SU-DHL-6 (cell line): ENCODE results near the gene SPG7.

Experiments used
- H2AFZ ChIP-seq: fragments of 200-600 bp; sonication (generic); 2 replicates; pipeline ENCODE4 v1.6.1; 2014; ENCODE audit warnings: low read depth, mild to moderate bottlenecking, moderate library complexity, mixed read lengths, antibody characterized with exemption, low read length; ENCODE audit not compliant: severe bottlenecking
- H3F3A ChIP-seq: fragments of 200-600 bp; shearing (Covaris generic); 2 replicates; pipeline ENCODE4 v1.6.0; 2016; ENCODE audit warnings: antibody characterized with exemption, mild to moderate bottlenecking; ENCODE audit not compliant: insufficient read depth
- H3K27ac ChIP-seq: fragments of 200-600 bp; sonication (generic); 2 replicates; pipeline ENCODE4 v1.5.1; 2016; ENCODE audit warnings: low read depth, mild to moderate bottlenecking, low read length, moderate library complexity, mixed read lengths
- H3K27me3 ChIP-seq: fragments of 200-600 bp; sonication (generic), shearing (Covaris generic); 2 replicates; pipeline ENCODE4 v1.6.0; 2014; ENCODE audit warnings: mild to moderate bottlenecking, low read length
- H3K36me3 ChIP-seq: fragments of 200-600 bp; sonication (generic); 2 replicates; pipeline ENCODE4 v1.6.1; 2014; ENCODE audit warnings: mild to moderate bottlenecking, low read length, mixed read lengths
- H3K4me2 ChIP-seq: fragments of 300-600, 200-600 bp; shearing (Covaris generic), sonication (generic); 2 replicates; pipeline ENCODE4 v1.6.0; 2014; ENCODE audit warnings: low read length, low read depth, mild to moderate bottlenecking; ENCODE audit not compliant: poor library complexity, severe bottlenecking
- H3K4me3 ChIP-seq: fragments of 200-600 bp; sonication (generic); 2 replicates; pipeline ENCODE4 v1.5.1; 2014; ENCODE audit warnings: antibody characterized with exemption, low read length, mild to moderate bottlenecking, mixed read lengths; ENCODE audit not compliant: insufficient read depth, poor library complexity, severe bottlenecking
- H3K79me2 ChIP-seq: fragments of 200-600 bp; sonication (generic); 2 replicates; pipeline ENCODE4 v1.6.1; 2014; ENCODE audit warnings: mild to moderate bottlenecking, low read length, moderate library complexity; ENCODE audit not compliant: insufficient read depth
- H3K9ac ChIP-seq: fragments of 200-600 bp; sonication (generic); 2 replicates; pipeline ENCODE4 v1.7.0; 2014; ENCODE audit warnings: mild to moderate bottlenecking, low read length
- H3K9me2 ChIP-seq: fragments of 200-600 bp; sonication (generic); replicated peaks from 2 replicates; pipeline ENCODE4 v1.6.1; 2014; ENCODE audit warnings: low read length; ENCODE audit not compliant: insufficient read depth
- H3K9me3 ChIP-seq: fragments of 200-600 bp; sonication (generic); 2 replicates; pipeline ENCODE4 v1.6.1; 2014; ENCODE audit warnings: low read length, mixed read lengths; ENCODE audit not compliant: insufficient read depth
- H4K20me1 ChIP-seq: fragments of 200-600 bp; sonication (generic); 2 replicates; pipeline ENCODE4 v1.6.1; 2014; ENCODE audit warnings: low read depth, mild to moderate bottlenecking, antibody characterized with exemption, low read length, moderate library complexity, mixed read lengths
- CTCF ChIP-seq: fragments of 200-600 bp; sonication (generic); IDR thresholded peaks from one replicate; pipeline ENCODE4 v1.5.1; 2017; ENCODE audit warnings: antibody characterized with exemption, mild to moderate bottlenecking, low read length, moderate library complexity; ENCODE audit not compliant: insufficient read depth, poor library complexity, severe bottlenecking
- EZH2phosphoT487 ChIP-seq: fragments of 200-600 bp; sonication (generic), shearing (Covaris generic); conservative IDR thresholded peaks from 2 replicates; pipeline ENCODE4 v1.6.1; 2018; ENCODE audit warnings: mild to moderate bottlenecking, antibody characterized with exemption, low read length, moderate library complexity, mixed read lengths

SPG7 gene

GRCh38 chr16:89547860-89548259 is 39.7 kb downstream of the SPG7 start:
- TF ChIP-seq CTCF (no peak), EZH2phosphoT487 (no peak)
- Histone ChIP-seq H3K4me3 (no peak overlapping the region), H3K9me2 (no peaks in the 10 kb centered on the region), H3K9me3 (no peaks in the 10 kb centered on the region), H3K27ac (no peak overlapping the region), H3K9ac (no peak overlapping the region), H3K4me2 (no peak overlapping the region), H3K36me3 (no peaks in the 10 kb centered on the region), H3F3A (no peaks in the 10 kb centered on the region), H3K79me2 (no peaks in the 10 kb centered on the region), H4K20me1 (no peaks in the 10 kb centered on the region), H2AFZ (no peak overlapping the region), H3K27me3 (no peaks in the 10 kb centered on the region)

- TF ChIP-seq CTCF = no peak
- TF ChIP-seq EZH2phosphoT487 = no peak
- Histone ChIP-seq H3K27ac (no peak overlapping the region), H4K20me1 (no peaks in the 10 kb centered on the region), H3K9me2 (no peaks in the 10 kb centered on the region), H3K9ac (no peak overlapping the region), H3K4me3 (no peak overlapping the region), H3K79me2 (no peaks in the 10 kb centered on the region), H3K4me2 (no peak overlapping the region), H3K36me3 (no peaks in the 10 kb centered on the region), H3K9me3 (no peaks in the 10 kb centered on the region), H2AFZ (no peak overlapping the region), H3K27me3 (no peaks in the 10 kb centered on the region), H3F3A (no peaks in the 10 kb centered on the region)
Measured at GRCh38 chr16:89548344-89549006, 40.3 kb downstream of the SPG7 start.

- no peak overlapping the region for H3K4me3 ChIP-seq
- no peak overlapping the region for H3K4me2 ChIP-seq
- no peaks in the 10 kb centered on the region for H3K9me3 ChIP-seq
- H4K20me1 ChIP-seq = no peaks in the 10 kb centered on the region
- H3K36me3 ChIP-seq = no peaks in the 10 kb centered on the region
- no peaks in the 10 kb centered on the region for H3K79me2 ChIP-seq
- TF ChIP-seq CTCF (no peak), EZH2phosphoT487 (no peak)
- no peak overlapping the region for H2AFZ ChIP-seq
- no peaks in the 10 kb centered on the region for H3K9me2 ChIP-seq
- no peak overlapping the region for H3K9ac ChIP-seq
- H3F3A ChIP-seq = no peaks in the 10 kb centered on the region
- H3K27ac ChIP-seq = no peak overlapping the region
- H3K27me3 ChIP-seq = no peaks in the 10 kb centered on the region
Measured at GRCh38 chr16:89549007-89549700, 41.0 kb downstream of the SPG7 start.
